HG03575 (cell line): ENCODE results near the gene TANC1.

Experiments used
- ATAC-seq: cut with Tn5 transposase; IDR thresholded peaks from one replicate; pipeline ENCODE4 v1.9.1; 2021; ENCODE audit not compliant: unreplicated experiment, insufficient number of reproducible peaks, low FRiP score; ENCODE audit errors: extremely low read depth

TANC1 gene

GRCh38 chr2:159045545-159046454, 77.4 kb downstream of the TANC1 start:
- ATAC-seq, result no peak

- no peak for ATAC-seq
Observed at GRCh38 chr2:159046966-159047365, 78.5 kb downstream of the TANC1 start.

GRCh38 chr2:159050426-159050825, 82.0 kb downstream of the TANC1 start:
- ATAC-seq, result no peak

GRCh38 chr2:159051133-159051532, 82.7 kb downstream of the TANC1 start:
- no peak for ATAC-seq

- no peak for ATAC-seq
Observed at GRCh38 chr2:159051661-159052060, 83.2 kb downstream of the TANC1 start.

GRCh38 chr2:159052157-159052601, 83.7 kb downstream of the TANC1 start:
- no peak for ATAC-seq

- ATAC-seq, result no peak
Observed at GRCh38 chr2:159053161-159054031, 85.0 kb downstream of the TANC1 start.

GRCh38 chr2:159054032-159054334, 85.5 kb downstream of the TANC1 start:
- ATAC-seq, result no peak

GRCh38 chr2:159054985-159055384, 86.5 kb downstream of the TANC1 start:
- no peak for ATAC-seq

GRCh38 chr2:159060518-159060917, 92.1 kb downstream of the TANC1 start:
- no peak for ATAC-seq

GRCh38 chr2:159063677-159064076, 95.2 kb downstream of the TANC1 start:
- no peak for ATAC-seq

- ATAC-seq, result no peak
Observed at GRCh38 chr2:159064446-159065301, 96.2 kb downstream of the TANC1 start.

- ATAC-seq, result no peak
Observed at GRCh38 chr2:159065313-159065712, 96.9 kb downstream of the TANC1 start.

GRCh38 chr2:159065891-159066290, 97.5 kb downstream of the TANC1 start:
- no peak for ATAC-seq

GRCh38 chr2:159066541-159067156, 98.2 kb downstream of the TANC1 start:
- no peak for ATAC-seq

- no peak for ATAC-seq
Observed at GRCh38 chr2:159067971-159068370, 99.5 kb downstream of the TANC1 start.

- no peak for ATAC-seq
Observed at GRCh38 chr2:159069229-159069628, 100.8 kb downstream of the TANC1 start.

GRCh38 chr2:159070235-159070634, 101.8 kb downstream of the TANC1 start:
- no peak for ATAC-seq
